Activated gamma-delta T cell treated with anti-CD3 and anti-CD28 coated beads, Interleukin-2, amount 50 U/mL, for 16 hours (primary cell): ENCODE data around the gene NOP14.
"Not testable (repeated sequence)": the region's sequence is repeated elsewhere in the genome, so short reads cannot be mapped to it uniquely, and the experiment has no call there.

Source experiments
- DNase-seq: peaks from one replicate; pipeline ENCODE4 v3.0.0-alpha.2; 2020; ENCODE audit warnings: low read depth

Gene NOP14

GRCh38 chr4:2961811-2962441, 1.3 kb downstream of the NOP14 start:
- no peak for DNase-seq

- no peak for DNase-seq
Observed at GRCh38 chr4:2961421-2961810, 1.8 kb downstream of the NOP14 start.

GRCh38 chr4:2960450-2960849, 2.8 kb downstream of the NOP14 start:
- DNase-seq, result not testable (repeated sequence)

- DNase-seq, result no peak
Observed at GRCh38 chr4:2958446-2958845, 4.8 kb downstream of the NOP14 start.

GRCh38 chr4:2955186-2956044, 7.8 kb downstream of the NOP14 start:
- not testable (repeated sequence) for DNase-seq

GRCh38 chr4:2954358-2955185, 8.6 kb downstream of the NOP14 start:
- DNase-seq, result no peak

- DNase-seq, result no peak
Observed at GRCh38 chr4:2953496-2953895, 9.7 kb downstream of the NOP14 start.

- no peak for DNase-seq
Observed at GRCh38 chr4:2950221-2950989, 12.8 kb downstream of the NOP14 start.

GRCh38 chr4:2949782-2950125, 13.5 kb downstream of the NOP14 start:
- DNase-seq, result no peak

- DNase-seq, result no peak
Observed at GRCh38 chr4:2948895-2949781, 14.1 kb downstream of the NOP14 start.

GRCh38 chr4:2947926-2948325, 15.3 kb downstream of the NOP14 start:
- no peak for DNase-seq

- DNase-seq, result no peak
Observed at GRCh38 chr4:2946812-2947600, 16.2 kb downstream of the NOP14 start.

- DNase-seq, result not testable (repeated sequence)
Observed at GRCh38 chr4:2945619-2946604, 17.3 kb downstream of the NOP14 start.

- no peak for DNase-seq
Observed at GRCh38 chr4:2944586-2945526, 18.4 kb downstream of the NOP14 start.

GRCh38 chr4:2944091-2944482, 19.1 kb downstream of the NOP14 start:
- DNase-seq, result no peak

GRCh38 chr4:2943364-2944090, 19.7 kb downstream of the NOP14 start:
- DNase-seq, result no peak
